Stimulated activated CD4-positive, alpha-beta T cell treated with anti-CD3 and anti-CD28 coated beads, Interleukin-1b, Interleukin-23, amount 100 ng/mL, for 24 hours (primary cell): ENCODE results near the gene APBA2.

ENCODE experiments used
- DNase-seq, 4 experiments: peaks; one replicate each; pipeline ENCODE4 v3.0.0-alpha.2; 2020; ENCODE audit warnings: low read depth in 4 of 4, low spot score in 1 of 4

Gene APBA2

GRCh38 chr15:28933710-28934445 is 48.1 kb downstream of the APBA2 start:
- DNase-seq, result no peak

DNA sequence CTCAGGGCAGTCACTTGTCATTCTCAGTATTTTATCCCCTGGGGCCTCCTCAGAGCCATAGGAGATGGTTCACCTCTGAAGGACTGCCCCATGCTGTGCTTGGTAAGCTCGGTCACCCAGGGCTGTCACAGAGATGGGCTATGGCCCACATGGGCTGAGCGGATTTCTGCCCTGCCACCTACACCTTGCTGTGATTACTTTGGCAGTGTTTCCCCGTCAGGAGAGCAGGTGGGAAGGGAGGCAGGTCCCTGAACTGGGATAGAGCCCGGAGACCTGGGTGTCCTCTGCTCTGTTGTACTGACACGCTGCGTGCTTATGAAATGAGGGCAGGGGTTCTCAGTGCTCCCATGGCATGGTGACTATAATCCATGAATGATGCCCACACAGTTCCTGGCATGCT is 48.9 kb downstream of the APBA2 start:
- DNase-seq, result no peak

DNA sequence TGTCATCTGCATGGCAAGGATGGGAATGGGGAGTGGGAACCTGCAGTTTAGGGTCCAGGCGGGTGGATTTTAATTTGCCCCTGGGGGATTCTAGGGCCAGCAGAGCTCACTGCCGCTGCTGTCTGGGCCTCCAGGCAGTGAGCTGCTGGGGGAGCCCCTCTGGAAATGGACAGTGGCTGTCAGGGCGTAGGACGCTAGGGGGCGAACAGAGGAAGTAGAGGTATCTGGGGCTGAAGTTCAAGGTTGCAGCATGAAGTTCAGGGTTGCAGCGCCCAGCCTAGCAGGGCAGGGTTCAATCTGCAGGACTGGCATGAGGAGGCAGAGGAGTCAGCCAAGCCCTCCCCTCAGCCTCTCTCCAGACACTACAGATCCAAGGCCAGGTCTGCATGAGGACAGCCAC is 49.5 kb downstream of the APBA2 start:
- DNase-seq, result peak in 2 of 4 experiments; percentile 17 to 32

DNA sequence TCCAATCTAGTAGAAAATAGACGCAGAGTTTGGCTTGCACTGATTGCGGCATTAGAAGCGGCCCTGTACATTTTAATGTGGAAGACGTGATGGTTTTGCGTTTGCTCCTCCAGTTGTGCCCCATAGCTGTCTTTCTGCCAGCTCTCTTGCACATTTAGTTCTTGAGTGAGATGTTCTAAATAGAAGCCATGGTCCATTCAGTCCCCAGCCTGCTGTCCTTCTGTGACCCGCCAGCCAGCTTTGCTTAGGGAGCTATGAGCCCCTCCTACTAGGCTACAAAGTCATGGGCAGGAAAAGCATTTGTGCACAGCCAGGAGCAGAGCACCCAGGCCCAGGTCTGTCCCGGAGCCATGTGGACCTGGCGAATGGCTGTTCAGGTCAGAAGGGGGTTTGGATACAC is 50.3 kb downstream of the APBA2 start:
- DNase-seq, result no peak

DNA sequence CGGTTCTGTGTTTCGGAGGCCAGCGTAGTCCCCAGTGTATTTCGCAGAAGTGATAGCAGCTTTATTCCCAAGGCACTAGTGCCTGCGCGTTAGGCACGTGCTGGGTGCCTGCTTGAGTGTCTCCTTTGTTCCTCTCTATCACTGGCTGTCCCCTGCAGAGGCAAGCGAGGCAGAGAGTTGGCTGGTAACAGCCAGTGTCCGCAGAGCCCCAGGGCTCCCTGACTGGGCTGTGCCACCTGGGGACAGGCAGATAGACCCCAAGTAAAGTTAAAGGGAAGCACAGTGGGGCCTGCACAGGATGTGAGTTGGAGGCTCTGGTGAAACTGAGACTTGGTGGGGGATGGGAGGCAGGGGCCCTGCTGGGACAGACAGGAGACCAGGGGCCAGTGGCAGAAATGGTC is 50.7 kb downstream of the APBA2 start:
- no peak for DNase-seq

GRCh38 chr15:28937271-28937670 is 51.5 kb downstream of the APBA2 start:
- no peak for DNase-seq

DNA sequence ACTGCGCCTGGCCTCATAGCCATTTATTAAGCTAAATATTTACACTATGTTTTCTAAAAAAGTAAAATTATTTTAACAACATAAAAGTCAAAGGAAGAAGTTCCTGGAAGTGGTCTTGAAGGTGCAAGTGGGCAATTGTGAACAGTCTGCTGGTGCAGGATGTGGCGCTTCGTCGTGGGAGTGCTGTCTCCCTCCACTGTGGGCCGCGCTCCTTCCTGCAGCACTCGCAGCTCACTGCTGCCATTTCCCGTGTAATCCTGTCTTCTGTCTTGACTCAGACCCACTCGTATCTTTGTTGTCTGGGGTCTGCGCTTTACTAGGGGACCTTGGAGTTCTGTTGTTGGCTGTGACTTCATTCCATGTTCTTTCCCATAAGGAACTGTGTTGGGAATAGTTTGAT is 56.3 kb downstream of the APBA2 start:
- no peak for DNase-seq

DNA sequence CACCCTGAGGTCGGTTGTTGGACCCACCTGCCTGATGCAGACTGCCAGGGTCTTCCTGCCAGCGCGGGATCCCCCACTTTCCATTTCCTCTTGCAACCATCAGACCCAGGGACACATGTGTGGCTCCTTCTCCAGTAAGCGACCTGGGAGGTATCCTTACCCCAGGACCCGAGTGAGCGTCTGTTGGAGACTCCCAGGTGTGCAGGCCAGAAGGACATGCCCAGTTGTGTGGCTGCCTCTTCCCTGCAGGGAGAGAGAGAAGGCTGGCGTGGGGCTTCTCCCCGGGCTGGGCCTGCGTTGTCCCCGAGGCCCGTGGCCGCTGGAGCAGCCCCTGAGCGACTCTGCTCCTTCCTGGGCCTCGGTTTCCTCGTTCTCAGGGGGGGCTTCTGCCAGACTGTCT is 56.8 kb downstream of the APBA2 start:
- DNase-seq, result no peak

- DNase-seq, result no peak
Observed at GRCh38 chr15:28943146-28943545, 57.4 kb downstream of the APBA2 start.

GRCh38 chr15:28943611-28944230 is 57.9 kb downstream of the APBA2 start:
- no peak for DNase-seq

- DNase-seq, result no peak
Observed at GRCh38 chr15:28944286-28944685, 58.5 kb downstream of the APBA2 start.

GRCh38 chr15:28944696-28945300 is 59.0 kb downstream of the APBA2 start:
- no peak for DNase-seq

DNA sequence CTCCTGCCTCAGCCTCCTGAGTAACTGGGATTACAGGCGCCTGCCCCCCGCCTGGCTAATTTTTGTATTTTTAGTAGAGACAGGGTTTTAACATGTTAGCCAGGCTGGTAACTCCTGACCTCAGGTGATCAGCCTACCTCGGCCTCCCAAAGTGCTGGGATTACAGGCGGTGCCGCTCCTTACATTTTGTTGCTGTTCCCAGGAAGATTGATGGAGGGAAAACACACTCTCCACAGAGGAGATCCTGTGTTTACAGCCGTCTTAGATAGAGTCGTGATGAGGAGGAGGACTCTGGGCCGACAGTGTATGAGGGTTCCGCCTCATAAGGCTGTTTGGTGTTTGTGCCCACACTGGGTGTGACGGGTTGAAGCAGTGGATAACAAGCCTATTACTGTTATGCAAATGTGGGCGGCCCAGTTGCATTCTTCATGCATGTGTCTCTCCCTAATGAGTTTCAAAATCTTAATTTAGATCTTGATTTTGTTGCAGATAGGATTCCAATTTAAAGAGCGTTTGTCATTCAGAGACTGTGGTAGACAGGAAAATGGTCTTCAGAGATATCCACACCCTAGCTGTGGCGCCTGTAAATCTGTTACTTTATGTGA is 60.0 kb downstream of the APBA2 start:
- no peak for DNase-seq

DNA sequence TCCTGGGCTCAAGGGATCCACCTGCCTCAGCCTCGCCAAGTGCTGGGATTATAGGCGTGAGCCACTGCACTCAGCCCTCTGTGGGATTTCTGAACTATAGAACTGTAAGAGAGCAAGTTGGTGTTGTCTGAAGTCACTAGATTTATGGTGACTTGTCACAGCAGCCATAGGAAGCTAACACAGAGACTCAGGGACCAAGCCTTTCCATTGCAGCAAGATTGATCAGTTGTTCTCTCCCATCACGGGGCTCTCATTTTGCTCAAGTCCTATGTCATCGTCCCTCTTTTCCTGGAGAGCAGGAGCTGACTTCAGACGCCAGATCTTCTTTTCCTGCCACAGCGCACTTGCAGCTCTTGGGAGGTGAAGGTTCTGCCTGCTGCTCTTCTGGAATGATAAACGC is 61.0 kb downstream of the APBA2 start:
- no peak for DNase-seq

DNA sequence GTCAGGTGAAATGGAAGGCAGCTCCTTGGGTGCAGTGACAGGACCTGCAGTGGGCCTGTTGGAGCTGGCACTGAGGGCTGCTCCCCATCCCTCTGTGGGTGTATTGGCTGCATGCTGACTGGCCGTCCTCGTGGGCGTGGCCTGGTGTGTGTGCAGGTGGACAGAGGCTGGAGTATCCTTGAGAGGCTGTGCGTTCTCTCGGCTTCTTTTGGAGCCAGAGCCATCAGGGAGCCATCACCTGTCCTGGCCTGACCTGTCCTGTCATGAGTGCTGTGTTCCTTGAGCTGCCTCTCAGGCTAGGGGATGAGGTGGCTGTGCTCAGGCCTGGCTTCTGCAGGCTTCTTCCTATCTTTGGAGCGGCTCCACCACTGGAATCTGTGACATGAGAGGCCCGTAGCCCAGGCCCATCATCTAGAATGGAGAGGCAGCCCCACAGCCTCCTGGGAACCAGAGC is 61.5 kb downstream of the APBA2 start:
- no peak for DNase-seq

- no peak for DNase-seq
Observed at GRCh38 chr15:28948036-28948435, 62.3 kb downstream of the APBA2 start.

DNA sequence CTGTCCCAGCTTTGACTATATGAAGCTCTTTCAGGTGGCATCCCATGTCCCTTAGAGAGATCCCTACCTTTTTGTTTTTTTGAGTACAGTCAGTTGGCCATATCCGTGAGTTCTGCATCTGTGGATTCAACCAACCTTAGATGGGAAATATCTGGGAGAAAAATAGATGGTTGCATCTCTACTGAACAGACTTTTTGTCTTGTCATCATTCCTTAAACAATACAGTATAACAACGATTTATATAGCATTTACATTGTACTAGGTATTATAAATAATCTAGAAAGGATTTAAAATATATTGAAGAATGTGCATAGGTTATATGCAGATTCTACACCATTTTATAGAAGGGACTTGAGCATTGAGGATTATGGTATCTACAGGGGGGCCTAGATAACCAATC is 65.1 kb downstream of the APBA2 start:
- DNase-seq, result no peak

DNA sequence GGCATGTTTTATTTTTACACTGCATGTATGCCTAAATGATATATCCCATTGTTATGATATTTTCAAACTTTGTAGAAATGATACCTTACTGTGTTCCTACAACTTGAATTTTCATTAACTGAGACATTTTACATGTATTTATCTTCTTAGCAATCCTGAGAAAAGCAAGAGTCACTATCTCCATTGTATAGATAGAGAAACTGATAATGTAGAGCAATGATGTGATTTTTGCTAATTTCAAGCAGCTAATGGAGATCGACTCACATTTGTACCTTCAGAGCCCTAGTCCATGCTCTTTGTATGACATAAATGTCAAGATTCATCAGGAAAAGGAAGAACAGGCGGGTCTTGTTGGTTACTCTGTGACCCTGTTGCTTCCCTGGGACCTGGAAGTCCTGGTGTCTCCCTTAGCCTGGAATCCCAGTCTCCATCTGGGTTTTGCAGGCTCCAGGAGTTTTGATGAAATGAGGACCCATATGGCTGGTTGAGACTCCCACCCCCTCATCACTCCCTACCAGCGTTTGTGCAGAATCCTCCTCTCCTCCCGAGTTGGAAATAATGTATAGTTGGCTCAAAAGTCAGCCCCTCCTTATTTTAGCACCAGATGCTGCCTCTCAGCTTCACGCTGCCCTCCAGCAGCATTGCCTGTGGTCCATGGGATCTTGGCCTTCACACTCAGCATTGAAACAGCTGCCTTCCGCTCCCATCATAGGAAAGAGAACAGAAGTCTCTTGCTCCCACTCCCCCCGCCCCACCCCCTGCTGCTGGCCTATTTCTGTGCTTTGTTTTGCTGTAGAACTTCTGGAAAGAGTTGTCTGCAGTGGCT is 67.1 kb downstream of the APBA2 start:
- DNase-seq, result no peak

- no peak for DNase-seq
Observed at GRCh38 chr15:28953573-28954195, 67.9 kb downstream of the APBA2 start.

DNA sequence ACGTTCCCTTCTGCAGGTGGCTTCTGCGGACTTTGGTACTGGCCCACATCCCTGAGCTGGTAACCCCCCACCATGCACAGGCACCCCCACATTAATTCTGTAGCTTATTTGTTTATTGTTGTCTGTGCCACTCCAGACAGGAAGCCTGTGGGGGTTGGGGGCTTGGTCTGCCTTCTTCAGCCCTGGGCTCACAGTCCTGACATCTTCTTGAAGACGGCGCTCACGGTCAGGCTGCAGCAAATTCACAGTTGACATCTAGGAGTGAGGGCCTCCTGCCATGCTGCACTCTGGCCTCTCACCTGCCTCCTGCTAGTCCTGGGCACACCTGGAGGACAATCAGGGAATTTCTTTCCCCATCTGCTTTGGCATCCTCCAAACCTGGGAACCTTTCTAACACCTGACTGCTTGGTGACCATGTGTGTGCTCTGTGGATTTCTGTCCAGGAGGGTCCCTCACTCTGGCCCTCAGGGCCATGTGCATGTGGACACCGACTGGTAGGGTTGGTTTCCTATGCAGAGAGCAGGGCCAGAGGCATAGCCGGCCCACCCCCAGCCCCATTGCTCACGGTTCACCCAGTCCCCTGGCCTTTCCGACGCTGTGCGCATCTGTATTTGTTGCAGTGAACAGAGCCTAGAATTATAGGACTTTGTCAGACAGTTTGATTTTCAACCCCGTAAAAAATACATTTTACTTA is 68.8 kb downstream of the APBA2 start:
- DNase-seq, result no peak
